ENCODE measurements around the gene M1AP. TPM values are rescaled to one million over a fixed set of nuclear protein-coding genes. Genes with fewer than 3 reads are reported as not detected.

Gene M1AP
- total RNA-seq, 4 donors from 2014 or later: 0.27 TPM; not detected in 3

DNA sequence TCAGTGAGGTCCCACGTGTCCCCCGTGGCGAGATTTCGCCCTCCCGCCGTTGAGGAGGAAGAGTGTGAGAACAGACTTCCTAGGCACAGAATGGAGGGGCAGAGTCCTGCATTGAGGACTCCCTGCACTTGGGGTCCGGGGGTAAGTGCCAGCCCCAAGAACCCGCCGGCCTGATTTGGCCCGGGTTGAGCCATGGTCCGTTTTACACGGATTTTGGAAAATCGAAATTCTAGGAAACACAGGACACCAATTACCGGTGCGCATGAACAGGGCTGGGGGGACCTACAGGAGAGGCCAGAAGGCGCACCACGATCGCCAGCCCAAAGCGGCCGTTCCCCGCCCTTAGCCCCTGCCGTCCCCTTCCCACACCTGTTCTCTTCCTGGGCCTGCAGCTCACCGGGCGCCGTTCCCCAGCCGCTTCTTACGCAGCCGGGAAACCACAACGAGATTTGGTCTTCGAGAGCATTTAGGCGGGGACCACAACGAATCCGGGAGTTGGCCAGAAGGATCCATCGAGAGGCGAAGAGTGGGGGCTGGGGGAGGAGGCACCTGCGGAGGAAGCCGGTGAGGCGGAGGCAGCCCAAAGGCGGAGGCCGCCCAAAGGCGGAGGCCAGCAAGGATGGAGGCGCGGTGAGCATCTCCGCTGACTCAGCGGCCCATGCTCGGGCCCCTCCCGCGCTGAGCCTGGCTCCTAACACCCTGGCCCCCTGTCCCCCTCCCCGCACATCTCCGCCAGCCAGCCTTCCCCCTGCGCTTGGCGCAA, 134.3 kb downstream of the M1AP start:
- intact Hi-C loops (cut with DNase I; ENCODE audit: low total_unique reads) (no loop called here), in situ Hi-C loops (cut with MboI; ENCODE audit: low pct_ligation_motif_present in 1 of 4, low pct_unique_long_range_greater_than_20kb in 1 of 4, low sequenced_read_pairs in 3 of 4) (no loop called here)
- H3K27me3 ChIP-seq: peaks cover 100% of the 10 kb centered on the region
- DNase-seq: no peak
- peaks cover 8 to 30% (median 27%) of the 10 kb centered on the region in 4 donors for H3K4me1 ChIP-seq
- H3K4me3 ChIP-seq: peak overlapping the region in 1 of 4 donors; percentile 28
- no peaks in the 10 kb centered on the region for H3K36me3 ChIP-seq
- H3K9me3 ChIP-seq: no peaks in the 10 kb centered on the region
- WGBS, 2 donors (ENCODE audit: low coverage in 1 of 2): 11% methylated on average over 48 of the region's 52 CpGs; no CpG with 5 or more reads in 1 of the 2 donors
- peak in 2 of 3 donors; percentile 80 to 86 for TF ChIP-seq POLR2AphosphoS5 (IDR thresholded peaks at IDR 0.05)
- no peak for TF ChIP-seq POLR2A (IDR thresholded peaks at IDR 0.05)
- H3K27ac ChIP-seq: no peak overlapping the region

DNA sequence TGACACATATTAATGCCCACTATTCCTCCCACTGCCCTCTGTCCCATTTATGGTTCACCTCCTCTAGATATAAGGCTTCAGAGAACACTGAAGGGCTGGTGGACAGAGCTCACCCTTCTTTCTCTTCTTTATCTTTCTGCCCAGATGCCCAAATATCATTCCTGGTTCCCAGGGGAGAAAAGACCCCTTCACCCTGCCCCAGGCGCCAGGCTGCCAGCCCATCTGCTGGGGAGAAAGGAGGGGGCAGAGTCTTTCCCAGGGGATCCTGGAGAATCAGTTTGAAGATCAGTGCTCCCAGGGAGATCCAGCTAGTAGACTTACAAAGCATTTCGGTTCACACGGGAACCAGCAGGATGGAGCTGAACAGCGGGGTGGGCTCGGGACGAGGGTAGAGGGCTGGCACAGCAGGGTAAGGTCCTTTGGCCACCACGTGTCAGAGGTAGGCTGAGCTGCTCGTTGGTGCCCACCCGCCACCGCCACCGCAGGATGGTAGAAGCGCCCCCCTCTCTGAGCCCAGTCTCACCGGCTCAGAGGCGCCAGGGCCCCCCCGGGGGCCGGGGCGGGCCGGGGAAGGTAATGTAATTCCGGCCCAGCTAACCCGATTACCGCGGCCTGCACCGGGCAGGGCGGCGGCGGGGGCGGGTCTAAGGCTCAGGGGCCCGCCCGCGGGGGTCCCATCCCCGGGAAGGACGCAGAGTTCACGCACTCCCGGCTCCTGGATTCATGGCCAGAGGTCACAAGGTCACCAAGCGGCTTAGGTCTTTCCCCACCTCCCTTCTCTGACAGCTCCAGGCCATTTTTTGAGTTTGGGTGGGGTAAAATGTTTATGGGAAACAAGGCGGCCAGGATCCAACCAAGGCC, 135.2 kb downstream of the M1AP start:
- H3K4me3 ChIP-seq: no peak overlapping the region
- in situ Hi-C loops (cut with MboI; ENCODE audit: low pct_ligation_motif_present in 1 of 4, low pct_unique_long_range_greater_than_20kb in 1 of 4, low sequenced_read_pairs in 3 of 4): no loop called here
- DNase-seq: no peak
- WGBS, 2 donors (ENCODE audit: low coverage in 1 of 2): 19% methylated on average over 11 of the region's 36 CpGs; no CpG with 5 or more reads in 1 of the 2 donors
- peaks cover 97% of the 10 kb centered on the region for H3K27me3 ChIP-seq
- no peaks in the 10 kb centered on the region for H3K9me3 ChIP-seq
- H3K27ac ChIP-seq: no peak overlapping the region
- TF ChIP-seq POLR2AphosphoS5 (IDR thresholded peaks at IDR 0.05): no peak
- no peak for TF ChIP-seq EP300 (IDR thresholded peaks at IDR 0.05; ENCODE audit: low read depth)
- no peak for TF ChIP-seq POLR2A (IDR thresholded peaks at IDR 0.05)
- TF ChIP-seq, protein P1, sequence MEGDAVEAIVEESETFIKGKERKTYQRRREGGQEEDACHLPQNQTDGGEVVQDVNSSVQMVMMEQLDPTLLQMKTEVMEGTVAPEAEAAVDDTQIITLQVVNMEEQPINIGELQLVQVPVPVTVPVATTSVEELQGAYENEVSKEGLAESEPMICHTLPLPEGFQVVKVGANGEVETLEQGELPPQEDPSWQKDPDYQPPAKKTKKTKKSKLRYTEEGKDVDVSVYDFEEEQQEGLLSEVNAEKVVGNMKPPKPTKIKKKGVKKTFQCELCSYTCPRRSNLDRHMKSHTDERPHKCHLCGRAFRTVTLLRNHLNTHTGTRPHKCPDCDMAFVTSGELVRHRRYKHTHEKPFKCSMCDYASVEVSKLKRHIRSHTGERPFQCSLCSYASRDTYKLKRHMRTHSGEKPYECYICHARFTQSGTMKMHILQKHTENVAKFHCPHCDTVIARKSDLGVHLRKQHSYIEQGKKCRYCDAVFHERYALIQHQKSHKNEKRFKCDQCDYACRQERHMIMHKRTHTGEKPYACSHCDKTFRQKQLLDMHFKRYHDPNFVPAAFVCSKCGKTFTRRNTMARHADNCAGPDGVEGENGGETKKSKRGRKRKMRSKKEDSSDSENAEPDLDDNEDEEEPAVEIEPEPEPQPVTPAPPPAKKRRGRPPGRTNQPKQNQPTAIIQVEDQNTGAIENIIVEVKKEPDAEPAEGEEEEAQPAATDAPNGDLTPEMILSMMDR (IDR thresholded peaks at IDR 0.05): no peak
- no peaks in the 10 kb centered on the region for H3K36me3 ChIP-seq
- intact Hi-C loops (cut with DNase I; ENCODE audit: low total_unique reads): no loop called here
- peaks cover 8 to 36% (median 31%) of the 10 kb centered on the region in 4 donors for H3K4me1 ChIP-seq

DNA sequence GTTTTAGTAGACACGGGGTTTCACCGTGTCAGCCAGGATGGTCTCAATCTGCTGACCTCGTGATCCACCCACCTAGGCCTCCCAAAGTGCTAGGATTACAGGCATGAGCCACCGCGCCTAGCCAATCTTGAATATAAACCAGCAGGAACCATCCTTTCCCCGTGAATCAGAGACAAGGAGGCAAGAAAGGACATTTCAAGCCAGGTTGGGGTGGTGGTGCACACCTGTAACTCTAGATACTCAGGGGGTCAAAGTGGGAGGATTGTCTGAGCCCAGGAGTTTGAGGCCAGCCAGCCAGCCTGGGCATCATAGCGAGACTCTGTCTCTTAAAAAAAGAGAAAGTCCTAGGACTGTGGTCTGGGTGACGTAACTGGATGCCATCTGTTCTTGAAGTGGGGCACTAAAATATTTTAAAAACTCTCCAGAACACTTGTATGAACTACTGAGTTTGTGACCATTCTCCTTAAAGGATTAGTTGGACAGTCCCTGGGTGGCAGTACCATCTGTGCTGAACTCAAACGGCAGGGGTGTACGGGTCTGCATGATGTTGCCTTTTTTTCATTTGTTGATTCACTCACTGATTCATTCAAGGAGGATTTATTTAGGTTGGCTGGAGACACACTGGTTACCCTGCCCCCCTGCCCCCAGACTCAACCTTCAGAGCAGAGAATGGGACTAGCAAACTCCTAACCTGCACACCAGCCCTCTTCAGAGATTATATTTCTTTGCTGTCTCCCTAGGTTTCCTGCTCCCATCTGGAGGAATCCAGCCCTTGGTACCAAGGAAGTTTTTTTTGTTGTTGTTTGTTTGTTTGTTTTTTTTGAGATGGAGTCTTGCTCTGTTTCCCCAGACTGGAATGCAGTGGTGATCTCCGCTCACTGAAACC, 136.8 kb downstream of the M1AP start:
- Histone ChIP-seq H3K36me3 (no peaks in the 10 kb centered on the region), H3K27ac (no peak overlapping the region), H3K27me3 (peaks cover 81% of the 10 kb centered on the region), H3K4me1 (peaks cover 12 to 41% (median 35%) of the 10 kb centered on the region in 4 donors), H3K9me3 (no peaks in the 10 kb centered on the region), H3K4me3 (no peak overlapping the region)
- TF ChIP-seq POLR2A (IDR thresholded peaks at IDR 0.05) (no peak), POLR2AphosphoS5 (IDR thresholded peaks at IDR 0.05) (no peak), EP300 (IDR thresholded peaks at IDR 0.05; ENCODE audit: low read depth) (no peak)
- TF ChIP-seq, protein P1 (IDR thresholded peaks at IDR 0.05): no peak
- in situ Hi-C loops (cut with MboI; ENCODE audit: low pct_ligation_motif_present in 1 of 4, low pct_unique_long_range_greater_than_20kb in 1 of 4, low sequenced_read_pairs in 3 of 4): no loop called here
- intact Hi-C loops (cut with DNase I; ENCODE audit: low total_unique reads): no loop called here
- DNase-seq: no peak
- 39 to 54% methylated on average over 3 to 11 of the region's 11 CpGs for whole genome bisulfite sequencing, 2 donors (ENCODE audit: low coverage in 1 of 2)

DNA sequence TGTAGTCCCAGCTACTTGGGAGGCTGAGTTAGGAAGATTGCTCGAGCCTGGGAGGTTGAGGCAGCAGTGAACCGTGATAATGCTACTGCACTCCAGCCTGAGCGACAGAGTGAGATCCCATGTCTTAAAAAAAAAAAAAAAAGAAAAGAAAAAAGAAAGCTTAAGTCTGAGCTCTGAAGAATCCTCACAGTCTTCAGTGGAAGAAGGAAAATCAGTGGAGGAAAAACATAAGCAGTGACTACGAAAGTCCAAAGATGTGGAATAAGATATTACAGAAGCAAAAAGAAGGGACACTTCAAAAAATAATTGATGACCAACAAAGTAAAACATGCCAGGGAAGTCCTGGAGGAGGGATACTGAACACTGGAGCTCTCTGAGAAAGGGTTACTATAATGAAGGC, 137.9 kb downstream of the M1AP start:
- intact Hi-C loops (cut with DNase I; ENCODE audit: low total_unique reads) (no loop called here), in situ Hi-C loops (cut with MboI; ENCODE audit: low pct_ligation_motif_present in 1 of 4, low pct_unique_long_range_greater_than_20kb in 1 of 4, low sequenced_read_pairs in 3 of 4) (no loop called here)
- Histone ChIP-seq H3K36me3 (no peaks in the 10 kb centered on the region), H3K9me3 (no peaks in the 10 kb centered on the region), H3K4me1 (peaks cover 16 to 40% (median 35%) of the 10 kb centered on the region in 4 donors), H3K27me3 (peaks cover 70% of the 10 kb centered on the region), H3K27ac (no peak overlapping the region), H3K4me3 (no peak overlapping the region)
- 87 to 95% methylated on average over 4 of the region's 4 CpGs for WGBS, 2 donors (ENCODE audit: low coverage in 1 of 2)
- TF ChIP-seq POLR2AphosphoS5 (IDR thresholded peaks at IDR 0.05): no peak
- TF ChIP-seq, protein P1 (IDR thresholded peaks at IDR 0.05): no peak
- no peak for TF ChIP-seq EP300 (IDR thresholded peaks at IDR 0.05; ENCODE audit: low read depth)
- no peak for TF ChIP-seq POLR2A (IDR thresholded peaks at IDR 0.05)
- no peak for DNase-seq
